ENCODE data around the gene GJC2.
"Not testable (repeated sequence)": the region's sequence is repeated elsewhere in the genome, so short reads cannot be mapped to it uniquely, and the experiment has no call there.

GJC2 gene

GRCh38 chr1:228172591-228173527 is 23.1 kb downstream of the GJC2 start:
- DNase-seq (ENCODE audit: low read depth, low spot score), result no peak

DNA sequence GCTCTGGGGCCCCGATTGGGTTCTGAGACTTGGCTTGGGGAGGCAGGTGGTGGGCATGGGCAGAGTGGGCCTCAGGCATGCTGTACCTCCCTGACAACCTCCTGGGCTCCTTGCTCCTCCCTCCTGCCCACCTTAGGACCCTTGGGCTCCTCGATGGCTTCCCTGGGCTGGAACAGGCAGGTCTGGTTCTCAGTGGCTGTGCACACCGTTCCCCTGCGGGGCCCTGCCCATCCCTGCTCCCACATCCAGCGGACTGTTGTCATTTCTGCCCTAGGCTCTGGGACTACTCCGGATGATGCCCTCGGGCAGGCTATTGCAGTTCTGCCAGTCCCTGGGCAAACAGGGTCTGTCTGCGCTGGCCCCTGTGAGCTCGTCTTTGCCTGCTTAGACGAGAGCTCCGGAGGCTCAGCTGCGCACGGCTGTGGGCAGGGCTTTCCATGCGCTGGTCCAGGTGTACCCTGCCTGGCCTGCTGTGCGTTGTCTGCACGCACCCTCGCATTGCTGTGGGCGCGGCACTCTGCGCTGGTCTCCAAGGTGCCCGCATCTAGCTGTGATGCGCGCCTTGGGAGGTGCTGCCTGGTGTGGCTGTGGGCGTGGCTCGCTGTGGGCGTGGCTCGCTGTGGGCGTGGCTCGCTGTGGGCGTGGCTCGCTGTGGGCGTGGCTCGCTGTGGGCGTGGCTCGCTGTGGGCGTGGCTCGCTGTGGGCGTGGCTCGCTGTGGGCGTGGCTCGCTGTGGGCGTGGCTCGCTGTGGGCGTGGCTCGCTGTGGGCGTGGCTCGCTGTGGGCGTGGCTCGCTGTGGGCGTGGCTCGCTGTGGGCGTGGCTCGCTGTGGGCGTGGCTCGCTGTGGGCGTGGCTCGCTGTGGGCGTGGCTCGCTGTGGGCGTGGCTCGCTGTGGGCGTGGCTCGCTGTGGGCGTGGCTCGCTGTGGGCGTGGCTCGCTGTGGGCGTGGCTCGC is 24.1 kb downstream of the GJC2 start:
- DNase-seq (ENCODE audit: low read depth, low spot score), result peak; percentile 30

GRCh38 chr1:228174482-228175315 is 25.0 kb downstream of the GJC2 start:
- DNase-seq (ENCODE audit: low read depth, low spot score), result no peak

- no peak for DNase-seq (ENCODE audit: low read depth, low spot score)
These were observed 25.7 kb downstream of the GJC2 start for GRCh38 chr1:228175316-228176023.

GRCh38 chr1:228176024-228176395 is 26.3 kb downstream of the GJC2 start:
- DNase-seq (ENCODE audit: low read depth, low spot score), result no peak

DNA sequence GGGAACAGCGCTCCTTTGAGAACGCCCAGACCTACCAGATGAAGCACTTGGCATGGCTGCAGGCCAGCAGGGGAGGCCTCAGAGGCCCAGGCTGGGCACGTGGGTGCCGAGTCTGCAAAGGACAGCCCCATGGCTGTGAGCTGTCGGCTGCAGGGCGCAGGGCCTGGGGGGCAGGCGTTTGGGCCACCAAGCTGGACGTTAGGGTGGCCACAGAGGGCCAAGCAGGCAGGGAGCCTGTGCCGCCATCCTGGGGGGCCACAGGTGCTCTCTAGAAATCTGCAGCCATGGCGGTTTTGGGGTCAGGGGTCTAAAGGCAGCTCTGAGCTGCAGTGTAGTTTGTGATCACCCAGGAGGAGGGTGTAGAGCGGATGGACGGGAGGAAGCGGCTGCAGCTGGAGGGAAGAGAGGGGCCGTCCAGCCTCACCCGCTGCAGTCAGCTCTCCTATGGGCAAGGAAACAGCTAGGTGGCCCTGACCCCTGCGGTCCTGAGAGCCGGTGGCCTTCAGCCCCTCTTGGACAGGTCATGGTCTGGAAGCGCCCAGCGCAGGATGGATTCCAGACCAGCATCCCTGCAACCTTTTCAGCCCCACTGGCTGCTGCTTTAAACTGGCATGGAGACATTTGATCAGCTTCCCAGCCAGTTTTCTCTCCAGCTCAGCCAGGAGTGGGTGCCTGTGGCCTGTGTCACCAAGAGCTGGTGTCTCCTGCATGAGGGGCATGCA is 26.9 kb downstream of the GJC2 start:
- no peak for DNase-seq (ENCODE audit: low read depth, low spot score)

- no peak for DNase-seq (ENCODE audit: low read depth, low spot score)
These were observed 27.4 kb downstream of the GJC2 start for GRCh38 chr1:228177183-228177475.

- DNase-seq (ENCODE audit: low read depth, low spot score), result no peak
These were observed 28.3 kb downstream of the GJC2 start for GRCh38 chr1:228177721-228178710.

DNA sequence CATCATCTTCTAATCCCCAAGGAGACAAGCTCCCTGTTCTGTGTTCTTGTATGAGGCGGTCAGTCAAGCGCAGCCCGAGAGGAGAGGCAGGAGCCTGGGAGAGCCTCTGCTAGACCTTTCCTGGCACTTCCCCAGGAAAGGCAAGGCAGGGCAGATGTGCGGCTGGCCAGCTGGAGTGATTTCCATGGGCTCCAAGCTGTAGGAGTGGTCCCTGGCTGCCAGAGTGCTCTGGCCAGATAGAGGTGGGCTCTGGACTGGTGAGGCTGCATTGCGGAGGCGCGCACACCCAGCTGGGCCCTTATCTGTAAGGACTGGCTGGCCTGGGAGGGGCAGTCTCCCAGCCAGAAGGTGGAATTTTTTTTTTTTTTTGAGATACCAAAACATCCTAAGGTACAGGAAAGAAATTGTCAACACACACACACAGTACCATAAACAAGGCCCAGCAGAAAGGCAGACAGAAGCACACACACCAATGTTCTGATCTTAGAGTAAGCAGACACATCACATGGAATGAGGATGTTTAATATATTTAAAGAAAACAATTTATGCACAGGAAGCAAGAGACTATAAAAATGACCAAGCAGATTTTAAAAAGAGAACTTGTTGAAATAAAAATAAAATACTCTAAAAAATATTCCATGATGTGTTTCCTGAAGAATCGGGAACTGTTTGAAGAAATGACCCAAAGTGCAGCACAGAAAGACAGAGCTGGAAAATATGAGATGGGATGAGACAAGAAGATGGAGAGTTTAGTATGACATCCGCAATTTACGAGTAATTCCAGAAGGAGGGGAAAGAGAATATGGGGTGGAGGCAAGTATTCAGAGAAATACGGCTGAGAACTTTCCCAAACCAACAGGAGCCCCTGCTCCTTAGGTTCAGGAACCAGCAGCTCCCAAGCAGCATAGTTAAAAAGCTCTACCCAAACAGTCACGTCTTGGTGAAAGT is 29.3 kb downstream of the GJC2 start:
- DNase-seq (ENCODE audit: low read depth, low spot score), result no peak

GRCh38 chr1:228180271-228180958 is 30.7 kb downstream of the GJC2 start:
- no peak for DNase-seq (ENCODE audit: low read depth, low spot score)

DNA sequence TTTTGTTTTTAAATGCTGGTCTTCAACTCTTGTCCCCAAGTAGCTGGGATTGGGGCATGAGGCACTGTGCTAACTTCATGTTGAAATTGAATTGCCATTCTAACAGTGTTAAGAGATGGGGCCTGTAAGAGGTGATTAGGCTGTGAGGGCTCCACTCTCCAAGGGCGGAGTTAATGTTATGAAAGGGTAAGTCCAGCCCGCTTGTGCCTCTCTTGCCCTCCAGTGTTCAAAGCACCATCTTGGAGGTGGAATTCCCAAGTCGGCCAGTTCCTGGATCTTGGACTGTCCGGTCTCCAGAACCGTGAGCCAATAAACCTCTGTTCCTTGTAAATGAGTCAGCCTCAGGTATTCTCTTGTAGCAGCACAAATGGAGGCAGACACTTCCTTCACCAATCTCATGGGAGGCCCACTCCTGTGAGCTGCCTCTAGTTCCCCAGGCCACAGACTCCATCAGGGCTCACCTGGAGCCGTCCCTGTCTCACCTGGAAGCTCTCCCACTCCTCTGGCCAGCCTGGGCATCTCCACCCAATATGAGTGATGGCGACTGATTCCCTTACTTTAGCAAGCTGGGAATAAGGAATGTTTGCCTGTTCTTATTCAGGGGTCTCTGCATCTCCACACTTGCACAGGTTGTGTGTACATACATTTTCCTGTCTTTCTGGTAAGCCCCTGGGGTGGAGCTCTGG is 31.4 kb downstream of the GJC2 start:
- DNase-seq (ENCODE audit: low read depth, low spot score), result no peak

DNA sequence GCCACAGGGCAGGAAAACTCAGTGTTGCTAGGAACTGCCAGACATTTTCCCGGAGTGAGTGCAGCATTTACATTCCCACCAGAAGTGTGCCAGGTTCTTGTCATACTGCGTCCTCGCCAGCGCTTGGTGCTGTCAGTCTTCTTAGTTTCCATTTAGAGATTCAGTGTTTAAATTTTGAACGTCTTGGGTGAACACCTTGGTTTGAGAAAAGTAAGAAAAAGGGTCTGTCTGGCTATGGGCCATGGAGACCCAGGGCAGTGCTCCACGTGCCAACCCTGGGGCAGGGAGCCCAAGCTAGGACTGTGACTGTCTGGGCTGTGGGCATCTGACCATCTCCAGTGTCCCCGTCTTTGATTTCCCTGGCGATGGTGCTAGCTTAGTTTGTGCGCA is 31.9 kb downstream of the GJC2 start:
- no peak for DNase-seq (ENCODE audit: low read depth, low spot score)

- no peak for DNase-seq (ENCODE audit: low read depth, low spot score)
These were observed 32.7 kb downstream of the GJC2 start for GRCh38 chr1:228182296-228183030.

DNA sequence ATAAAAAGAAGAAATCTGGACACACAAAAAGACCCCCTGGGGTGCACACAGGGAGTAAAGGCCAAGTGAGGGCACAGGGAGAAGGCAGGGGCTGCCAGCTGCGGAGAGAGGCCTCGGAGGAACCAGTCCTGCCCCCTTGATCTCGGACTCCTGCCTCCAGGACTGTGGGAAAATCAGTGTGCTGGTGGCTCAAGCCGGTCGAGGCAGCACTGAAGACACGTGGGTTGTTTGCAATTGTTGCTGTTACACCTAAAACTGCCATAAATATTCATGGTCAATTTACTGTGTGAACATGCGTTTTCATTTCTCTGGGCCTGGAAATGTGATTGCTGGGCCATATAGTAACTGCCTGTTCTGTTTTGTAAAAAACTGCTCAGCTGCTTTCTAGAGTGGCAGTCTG is 34.4 kb downstream of the GJC2 start:
- DNase-seq (ENCODE audit: low read depth, low spot score), result no peak

DNA sequence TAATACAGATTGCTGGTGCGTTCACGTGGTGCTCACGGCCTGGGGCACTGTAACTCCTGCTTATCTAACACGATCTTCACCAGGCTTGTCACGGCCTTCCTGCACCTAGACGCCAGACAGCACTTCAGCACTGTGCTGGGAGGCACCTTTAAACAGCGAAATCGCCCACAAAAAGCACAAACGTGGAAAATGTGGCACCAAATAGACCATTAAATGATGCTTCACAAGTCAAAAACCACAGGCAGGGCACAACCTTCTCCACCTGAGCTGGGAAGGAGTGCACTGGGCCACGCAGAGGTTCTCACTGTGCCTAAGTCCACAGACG is 35.9 kb downstream of the GJC2 start:
- no peak for DNase-seq (ENCODE audit: low read depth, low spot score)

GRCh38 chr1:228188249-228188648 is 38.5 kb downstream of the GJC2 start:
- not testable (repeated sequence) for DNase-seq (ENCODE audit: low read depth, low spot score)

Measured in activated CD4-positive, CD25-positive, alpha-beta regulatory T cell treated with anti-CD3 and anti-CD28 coated beads, Interleukin-2, amount 50 U/mL, for 16 hours (primary cell).